Activated naive CD4-positive, alpha-beta T cell (primary cell): Measurements from ENCODE around the gene OTOG.
"Not testable (repeated sequence)": the region's sequence is repeated elsewhere in the genome, so short reads cannot be mapped to it uniquely, and the experiment has no call there.

Experiments
- DNase-seq, 4 experiments: peaks; one replicate each; lab custom pipeline; 2025; lab: John Stamatoyannopoulos, UW

The OTOG gene

DNA sequence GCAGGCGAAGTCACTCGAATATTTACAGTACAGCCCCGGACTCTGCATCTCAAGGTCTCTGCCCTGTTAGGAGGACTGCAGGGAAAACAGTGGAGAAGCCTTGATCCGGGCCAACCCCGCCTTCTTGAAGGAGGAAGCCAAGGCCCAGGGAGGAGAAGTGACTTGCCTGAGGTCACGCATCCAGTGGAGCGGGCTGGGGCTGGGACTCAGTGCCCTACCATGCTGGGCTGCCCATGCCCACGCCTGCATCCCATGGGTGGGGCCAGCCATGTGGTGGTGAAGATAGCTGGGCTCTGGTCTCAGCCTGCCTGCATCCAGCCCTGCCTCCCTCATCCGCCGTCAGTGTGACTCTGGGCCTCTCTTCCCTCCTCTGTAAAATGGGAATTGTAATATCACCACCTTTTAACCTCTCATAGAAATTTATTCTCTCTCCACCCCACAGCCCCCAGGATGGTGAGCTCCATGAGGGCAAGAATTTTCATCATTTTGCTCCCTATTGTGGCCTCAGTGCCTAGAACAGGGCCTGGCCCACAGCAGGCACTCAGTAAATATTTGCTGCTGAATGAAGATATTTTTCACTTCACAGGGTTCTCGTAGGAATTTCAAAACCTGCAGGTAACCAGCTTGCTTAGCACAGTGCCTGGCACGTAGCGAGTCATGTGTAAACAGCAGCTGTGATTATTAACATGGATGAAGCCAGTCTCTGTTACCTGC, 57.3 kb downstream of the OTOG start:
- no peak for DNase-seq

DNA sequence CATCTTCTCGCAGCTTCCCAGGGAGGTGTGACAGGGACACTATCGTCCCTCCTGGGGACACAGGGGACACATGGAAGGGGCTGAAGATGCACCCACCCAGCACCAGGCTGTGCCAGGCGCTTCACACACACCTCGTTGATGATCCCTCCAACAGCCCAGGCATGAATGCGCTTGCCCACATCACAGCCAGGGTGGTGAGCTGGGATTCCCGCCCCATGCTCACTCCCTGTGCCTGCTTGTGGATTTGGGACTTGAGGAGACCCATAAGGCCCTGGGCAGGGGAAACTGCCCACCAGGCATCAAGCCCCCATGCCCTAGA, 57.8 kb downstream of the OTOG start:
- no peak for DNase-seq

DNA sequence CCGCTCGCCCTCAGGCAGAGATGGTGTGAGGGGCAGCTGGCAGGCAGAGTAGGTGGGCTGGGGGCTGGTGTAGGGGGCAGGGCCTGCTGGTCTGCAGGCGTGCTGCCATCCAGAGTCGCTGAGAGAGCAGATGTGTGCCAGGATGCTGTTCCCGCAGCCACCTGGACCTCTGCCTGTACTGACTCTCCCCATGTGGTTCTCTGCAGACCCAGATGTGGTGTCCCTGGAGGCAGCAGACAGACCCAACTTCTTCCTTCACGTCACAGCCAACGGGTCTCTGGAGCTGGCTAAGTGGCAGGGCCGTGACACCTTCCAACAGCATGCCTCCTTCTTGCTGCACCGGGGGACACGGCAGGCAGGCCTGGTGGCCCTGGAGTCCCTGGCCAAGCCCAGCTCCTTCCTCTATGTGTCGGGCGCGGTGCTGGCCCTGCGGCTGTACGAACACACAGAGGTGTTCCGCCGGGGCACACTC, 58.6 kb downstream of the OTOG start:
- no peak for DNase-seq

DNA sequence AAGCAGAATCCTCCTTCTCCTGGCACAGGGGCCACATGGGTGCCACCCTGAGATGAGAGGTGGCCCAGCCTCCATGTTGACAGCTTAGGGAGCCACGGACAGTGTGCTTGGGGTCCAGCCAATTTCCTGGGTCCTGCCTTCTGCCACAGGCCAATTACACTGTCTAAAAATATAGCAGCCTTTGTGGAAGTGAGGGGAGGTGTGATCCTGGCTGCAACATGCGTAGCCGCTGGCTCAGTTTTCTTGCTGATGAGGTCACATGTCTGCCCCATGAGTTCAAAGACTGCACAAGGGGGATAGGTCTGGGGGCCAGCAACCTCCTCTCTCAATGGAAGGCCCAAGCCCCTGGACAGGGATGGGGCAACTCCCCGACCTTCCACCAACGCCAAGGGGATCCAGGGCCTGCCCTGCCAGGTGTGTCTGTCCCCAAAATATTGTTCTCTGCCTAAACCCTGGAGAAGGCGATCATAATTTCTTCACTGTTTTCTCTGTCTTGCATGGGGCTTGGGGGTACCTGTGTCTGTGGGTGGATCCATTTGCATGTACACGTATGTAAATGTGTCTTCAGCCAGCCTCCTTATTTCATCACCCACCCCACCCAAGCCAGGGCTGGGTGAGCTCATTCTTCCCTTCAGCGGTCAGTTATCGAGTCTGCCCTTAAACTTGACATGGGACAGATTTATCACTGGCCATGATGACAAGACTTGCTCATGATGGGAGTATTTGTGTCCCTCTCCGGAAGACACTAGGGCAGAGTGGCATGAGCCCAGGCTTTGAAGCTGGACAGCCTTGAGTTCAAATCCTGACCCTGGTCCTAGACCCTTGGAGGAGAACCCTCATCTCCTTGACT, 59.4 kb downstream of the OTOG start:
- DNase-seq: no peak

DNA sequence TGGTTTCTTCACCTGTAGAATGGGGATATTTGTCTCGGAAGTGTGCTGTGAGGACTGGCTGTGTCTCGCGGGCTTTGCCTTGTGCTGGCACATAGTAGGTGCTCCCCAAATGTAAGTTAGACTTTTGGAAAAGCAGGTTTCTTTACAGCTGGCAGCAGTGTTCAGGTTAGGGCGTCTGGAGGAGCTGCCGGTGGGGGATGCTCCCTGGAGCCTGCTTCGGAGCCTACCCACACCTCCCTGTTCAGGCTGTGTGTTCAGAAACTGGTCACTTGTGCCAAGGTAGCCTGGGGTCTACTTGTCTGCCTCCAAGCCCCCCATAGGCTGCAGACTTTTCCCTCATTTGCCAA, 60.0 kb downstream of the OTOG start:
- no peak for DNase-seq

DNA sequence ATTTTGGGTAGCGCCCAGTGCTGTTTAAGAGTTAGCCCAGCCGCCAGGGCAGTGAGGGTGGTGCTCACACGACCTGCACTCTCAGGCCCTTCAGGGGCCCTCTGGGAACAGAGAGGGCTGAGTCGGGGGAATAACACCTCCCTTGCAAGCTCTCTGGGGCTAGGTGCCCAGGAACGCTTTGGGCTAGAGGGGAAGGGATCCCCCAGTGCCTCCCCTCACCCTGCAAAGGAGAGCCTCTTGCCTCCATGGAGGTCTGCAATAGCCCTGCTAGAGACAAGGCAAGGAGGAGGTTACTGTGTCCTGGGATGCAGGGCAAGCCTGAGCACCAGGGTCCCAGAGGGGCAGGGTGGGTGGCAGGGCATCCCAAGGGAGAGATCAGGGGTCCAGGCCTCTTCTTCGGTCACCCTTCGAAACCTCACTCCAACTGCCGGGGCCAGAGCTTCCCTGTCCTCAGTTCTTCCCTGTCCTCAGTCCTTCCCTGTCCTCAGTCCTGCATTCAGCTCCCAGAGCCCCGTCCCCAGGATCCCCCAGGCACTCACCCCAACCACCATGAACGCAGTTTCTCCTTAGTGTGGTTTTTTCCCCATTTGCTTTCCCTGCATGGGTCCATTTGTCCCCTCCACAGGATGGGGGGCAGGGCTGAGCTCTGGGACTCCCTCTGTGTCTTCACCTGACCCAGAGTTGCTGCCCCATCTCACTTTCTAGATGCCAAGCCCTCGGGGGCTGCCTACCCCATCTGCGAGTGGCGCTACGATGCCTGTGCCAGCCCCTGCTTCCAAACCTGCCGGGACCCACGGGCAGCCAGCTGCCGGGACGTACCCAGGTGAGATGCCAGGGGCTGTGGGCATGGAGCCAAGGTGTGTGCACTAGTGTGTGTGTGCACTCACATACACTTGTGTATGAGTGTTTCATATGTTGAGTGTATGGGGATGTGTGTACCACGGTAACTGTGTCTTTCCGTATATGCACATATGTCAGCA, 60.8 kb downstream of the OTOG start:
- DNase-seq: no peak

DNA sequence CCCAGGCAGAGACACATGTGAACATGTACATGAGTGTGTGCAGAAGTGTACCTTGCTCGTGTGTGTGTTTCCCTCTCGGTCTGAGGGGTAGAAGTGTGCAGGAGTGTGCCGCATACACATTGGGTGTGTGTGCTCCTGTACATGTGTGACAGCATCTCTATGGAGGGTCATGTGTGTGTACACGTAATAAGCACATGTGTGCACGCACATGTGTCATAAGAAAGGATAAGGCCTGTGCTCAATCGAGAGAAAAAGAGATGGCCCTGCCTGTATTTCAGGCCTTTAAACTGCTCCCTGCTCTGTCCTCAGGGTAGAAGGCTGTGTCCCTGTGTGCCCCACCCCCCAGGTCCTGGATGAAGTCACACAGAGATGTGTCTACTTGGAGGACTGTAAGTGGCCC, 61.8 kb downstream of the OTOG start:
- no peak for DNase-seq

DNA sequence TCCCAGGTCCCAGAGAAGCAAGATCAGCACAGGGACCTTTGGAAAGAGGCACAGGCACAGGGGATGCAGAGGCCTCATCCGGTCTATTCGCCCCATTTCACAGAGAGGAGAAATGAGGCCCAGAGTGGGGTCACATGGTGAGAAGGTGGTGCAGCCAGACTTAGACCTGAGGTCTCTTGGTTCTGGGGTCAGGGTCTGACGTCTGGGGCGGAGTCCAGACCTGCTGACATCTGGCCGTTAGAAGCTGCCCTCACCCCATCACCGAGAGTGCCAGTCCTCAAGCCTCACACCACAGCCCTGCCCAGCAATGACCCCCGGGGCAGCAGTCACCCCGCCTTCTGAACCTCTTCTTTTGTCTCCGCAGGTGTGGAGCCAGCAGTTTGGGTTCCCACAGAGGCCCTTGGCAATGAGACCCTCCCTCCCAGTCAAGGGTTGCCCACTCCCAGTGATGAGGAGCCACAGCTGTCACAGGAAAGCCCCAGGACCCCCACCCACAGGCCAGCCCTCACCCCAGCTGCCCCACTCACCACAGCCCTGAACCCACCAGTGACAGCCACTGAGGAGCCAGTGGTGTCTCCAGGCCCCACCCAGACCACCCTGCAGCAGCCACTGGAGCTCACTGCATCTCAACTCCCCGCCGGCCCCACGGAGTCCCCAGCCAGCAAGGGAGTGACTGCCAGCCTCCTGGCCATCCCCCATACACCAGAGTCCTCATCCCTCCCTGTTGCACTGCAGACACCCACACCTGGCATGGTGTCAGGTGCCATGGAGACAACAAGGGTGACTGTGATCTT, 62.4 kb downstream of the OTOG start:
- no peak for DNase-seq

DNA sequence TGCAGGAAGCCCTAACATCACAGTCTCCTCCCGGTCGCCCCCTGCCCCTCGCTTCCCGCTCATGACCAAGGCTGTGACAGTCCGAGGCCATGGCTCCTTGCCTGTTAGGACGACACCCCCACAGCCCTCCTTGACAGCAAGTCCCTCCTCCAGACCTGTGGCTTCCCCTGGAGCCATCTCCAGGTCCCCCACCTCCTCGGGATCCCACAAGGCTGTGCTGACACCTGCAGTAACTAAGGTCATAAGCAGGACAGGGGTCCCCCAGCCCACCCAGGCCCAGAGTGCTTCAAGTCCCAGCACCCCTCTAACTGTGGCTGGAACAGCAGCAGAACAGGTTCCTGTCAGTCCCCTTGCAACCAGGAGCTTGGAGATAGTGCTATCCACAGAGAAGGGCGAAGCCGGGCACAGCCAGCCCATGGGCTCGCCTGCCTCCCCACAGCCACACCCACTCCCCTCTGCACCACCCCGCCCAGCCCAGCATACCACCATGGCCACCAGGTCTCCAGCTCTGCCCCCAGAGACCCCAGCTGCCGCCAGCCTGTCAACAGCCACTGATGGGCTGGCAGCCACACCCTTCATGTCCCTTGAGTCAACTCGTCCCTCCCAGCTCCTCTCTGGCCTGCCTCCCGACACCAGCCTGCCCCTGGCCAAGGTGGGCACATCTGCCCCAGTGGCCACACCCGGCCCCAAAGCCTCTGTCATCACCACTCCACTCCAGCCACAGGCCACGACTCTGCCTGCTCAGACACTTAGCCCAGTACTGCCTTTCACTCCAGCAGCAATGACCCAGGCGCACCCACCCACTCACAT, 63.2 kb downstream of the OTOG start:
- DNase-seq: no peak

DNA sequence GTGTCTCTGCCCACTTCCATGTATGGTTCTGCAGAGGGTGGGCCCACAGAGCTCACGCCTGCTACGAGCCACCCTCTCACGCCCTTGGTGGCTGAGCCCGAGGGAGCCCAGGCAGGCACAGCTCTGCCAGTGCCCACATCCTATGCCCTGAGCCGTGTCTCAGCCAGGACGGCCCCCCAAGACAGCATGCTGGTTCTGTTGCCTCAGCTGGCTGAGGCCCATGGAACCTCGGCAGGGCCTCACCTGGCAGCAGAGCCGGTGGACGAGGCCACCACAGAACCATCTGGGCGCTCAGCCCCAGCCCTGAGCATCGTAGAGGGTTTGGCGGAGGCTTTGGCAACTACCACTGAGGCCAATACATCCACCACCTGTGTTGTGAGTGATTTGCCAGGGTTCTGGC, 64.0 kb downstream of the OTOG start:
- no peak for DNase-seq

DNA sequence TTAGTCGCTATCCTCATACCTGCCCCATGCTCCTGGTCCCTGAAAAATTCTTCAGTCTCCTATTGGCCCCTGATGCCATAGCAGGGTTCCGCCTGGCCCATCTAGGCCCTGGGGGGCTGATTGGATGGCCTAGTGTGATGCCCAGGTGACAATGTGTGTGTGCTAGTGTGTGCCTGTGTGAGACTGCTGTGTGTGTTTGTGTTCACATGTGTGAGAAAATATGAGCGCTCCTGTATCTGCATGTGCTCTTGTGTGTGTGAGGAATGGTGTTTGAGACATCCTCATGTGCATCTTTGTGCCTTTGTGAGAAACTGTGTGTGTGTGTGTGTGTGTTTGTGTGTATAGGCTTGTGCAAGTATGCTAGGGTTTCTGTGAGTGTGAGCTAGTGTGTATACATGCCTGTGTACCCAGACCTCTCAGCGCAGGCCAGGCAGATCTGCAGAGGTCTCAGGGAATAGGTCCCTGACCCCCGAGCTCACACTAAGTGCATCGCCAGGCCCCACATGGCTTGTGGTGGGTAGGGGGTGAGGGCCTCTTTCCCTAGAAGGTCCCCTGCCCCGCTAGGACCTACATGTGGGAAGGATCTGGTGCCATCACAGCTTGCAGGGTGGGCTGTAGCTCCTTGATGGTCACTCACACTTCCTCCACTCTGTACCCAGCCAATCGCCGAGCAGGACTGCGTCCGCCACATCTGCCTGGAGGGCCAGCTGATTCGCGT, 64.6 kb downstream of the OTOG start:
- no peak for DNase-seq

DNA sequence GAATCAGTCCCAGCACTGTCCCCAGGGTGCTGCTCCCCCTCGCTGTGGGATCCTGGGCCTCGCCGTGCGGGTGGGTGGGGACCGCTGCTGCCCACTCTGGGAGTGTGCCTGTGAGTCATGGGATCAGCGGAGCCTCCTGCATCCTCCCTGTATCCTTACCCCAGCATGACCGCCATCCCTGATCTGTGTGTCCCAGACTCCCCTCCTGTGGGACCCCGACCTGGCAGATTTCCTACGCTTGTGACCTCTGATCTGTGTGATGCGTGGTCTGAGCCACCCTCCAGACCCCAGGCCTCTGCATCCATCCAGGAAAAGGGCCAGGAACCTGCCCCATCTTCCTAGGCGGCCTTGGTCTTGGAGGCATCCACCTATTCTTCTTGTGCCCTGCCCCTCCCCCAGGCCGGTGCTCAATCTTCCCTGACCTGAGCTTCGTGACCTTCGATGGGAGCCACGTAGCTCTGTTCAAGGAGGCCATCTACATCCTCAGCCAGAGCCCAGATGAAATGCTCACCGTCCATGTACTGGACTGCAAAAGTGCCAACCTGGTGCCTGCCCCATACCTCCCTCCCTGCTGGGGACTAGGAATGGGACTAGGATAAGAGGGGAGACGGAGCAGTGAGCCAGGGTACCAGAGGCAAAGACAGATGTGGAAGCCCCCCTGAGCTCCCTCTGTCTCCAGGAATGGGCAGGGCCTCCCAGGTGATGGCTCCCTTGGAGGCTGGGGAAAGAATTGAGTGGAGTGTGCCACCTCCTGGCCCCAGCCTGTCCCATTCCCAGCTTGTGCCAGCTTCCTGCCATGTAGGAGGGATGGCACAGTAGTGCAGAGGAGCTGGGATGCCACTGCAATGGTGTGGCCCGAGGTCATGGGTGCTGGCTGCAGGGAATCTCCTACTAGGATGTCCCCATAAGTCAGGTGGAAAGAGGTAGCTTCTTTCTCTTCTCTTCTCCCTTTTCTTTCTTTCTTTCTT, 65.4 kb downstream of the OTOG start:
- DNase-seq: no peak

DNA sequence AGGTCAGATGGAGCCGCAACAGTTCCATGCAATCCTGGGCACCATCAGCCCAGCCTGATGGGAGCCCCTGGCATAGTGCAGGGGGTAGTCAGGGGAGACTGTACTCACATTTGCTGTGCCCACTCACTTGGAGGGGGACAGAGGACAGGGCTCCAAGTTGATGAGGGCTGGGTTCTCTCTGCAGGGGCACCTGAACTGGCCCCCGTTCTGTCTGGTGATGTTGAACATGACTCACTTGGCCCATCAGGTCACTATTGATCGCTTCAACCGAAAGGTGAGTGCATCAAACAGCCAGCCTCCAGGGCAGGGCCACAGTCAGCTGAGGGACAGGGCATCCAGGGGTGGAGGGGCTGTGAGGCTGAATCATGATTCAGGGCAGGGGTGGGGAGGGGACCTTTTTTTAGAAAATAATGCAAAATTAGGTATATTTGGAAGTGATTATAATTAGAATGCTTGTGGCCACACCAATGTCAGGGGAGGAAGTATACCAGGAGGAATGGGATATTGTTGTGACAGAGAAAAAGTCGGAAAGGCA, 66.4 kb downstream of the OTOG start:
- no peak for DNase-seq

DNA sequence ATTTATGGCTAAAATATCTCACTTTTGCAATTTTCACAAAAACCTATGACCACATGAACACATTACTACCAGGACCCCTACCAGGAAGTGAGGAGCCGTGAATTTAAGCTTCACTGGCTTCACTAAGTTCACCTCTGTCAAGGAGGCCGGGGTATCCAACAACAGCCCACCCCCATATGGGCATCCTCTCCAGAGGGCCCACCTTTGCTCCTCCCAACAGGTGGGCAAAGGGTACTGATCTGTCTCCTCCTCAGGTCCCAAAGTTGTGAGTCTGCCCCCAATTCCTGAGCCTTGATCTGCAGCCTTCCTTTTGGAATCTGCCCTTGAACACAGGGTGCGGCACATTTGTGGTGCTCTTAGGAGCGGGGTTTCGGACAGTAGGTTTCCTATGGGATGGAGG, 66.9 kb downstream of the OTOG start:
- DNase-seq: no peak

DNA sequence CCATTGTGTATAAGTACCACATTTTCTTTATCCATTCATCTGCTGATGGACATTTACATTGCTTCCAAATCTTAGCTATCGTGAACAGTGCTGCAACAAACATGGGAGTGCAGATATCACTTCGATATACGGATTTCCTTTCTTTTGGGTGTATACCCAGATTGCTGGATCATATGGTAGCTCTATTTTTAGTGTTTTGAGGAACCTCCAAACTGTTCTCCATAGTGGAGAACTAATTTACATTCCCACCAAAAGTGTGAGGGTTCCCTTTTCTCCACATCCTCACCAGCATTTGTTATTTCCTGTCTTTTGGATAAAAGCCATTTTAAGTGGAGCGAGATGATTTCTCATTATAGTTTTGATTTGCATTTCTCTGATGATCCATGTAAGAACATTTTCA, 75.7 kb downstream of the OTOG start:
- DNase-seq: not testable (repeated sequence)

DNA sequence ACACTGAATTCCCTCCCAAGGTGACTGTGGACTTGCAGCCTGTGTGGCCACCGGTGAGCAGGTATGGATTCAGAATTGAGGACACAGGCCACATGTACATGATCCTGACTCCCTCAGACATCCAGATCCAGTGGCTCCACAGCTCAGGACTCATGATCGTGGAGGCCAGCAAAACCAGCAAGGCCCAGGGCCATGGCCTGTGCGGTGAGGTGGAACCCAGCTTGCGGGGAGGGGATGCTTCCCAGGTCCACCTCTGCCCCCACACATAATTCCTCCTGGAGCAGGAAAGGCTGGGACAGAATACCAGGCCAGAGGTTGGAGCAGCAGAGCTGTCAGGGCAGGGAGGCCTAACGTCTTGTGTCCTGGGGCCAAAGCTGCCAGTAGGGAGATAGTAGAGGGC, 82.1 kb downstream of the OTOG start:
- DNase-seq: no peak

DNA sequence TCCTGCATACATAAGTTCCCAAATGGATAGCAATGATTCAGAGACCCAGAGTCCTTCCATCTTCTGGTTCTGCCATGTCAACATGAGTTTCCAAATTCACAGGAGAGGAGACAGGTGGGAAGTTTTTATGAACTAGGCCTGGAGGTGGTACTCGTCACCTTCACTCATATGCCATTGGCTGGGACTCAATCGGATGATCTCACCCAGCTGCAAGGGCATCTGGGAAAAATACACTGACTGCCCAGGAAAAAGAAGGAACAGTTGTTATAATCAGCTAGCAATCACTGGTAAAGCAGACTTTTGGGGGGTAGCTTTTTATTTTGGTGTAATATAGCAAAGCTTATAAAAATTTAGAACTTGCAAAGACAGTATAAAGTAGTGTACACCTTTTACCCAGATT, 83.9 kb downstream of the OTOG start:
- no peak for DNase-seq

DNA sequence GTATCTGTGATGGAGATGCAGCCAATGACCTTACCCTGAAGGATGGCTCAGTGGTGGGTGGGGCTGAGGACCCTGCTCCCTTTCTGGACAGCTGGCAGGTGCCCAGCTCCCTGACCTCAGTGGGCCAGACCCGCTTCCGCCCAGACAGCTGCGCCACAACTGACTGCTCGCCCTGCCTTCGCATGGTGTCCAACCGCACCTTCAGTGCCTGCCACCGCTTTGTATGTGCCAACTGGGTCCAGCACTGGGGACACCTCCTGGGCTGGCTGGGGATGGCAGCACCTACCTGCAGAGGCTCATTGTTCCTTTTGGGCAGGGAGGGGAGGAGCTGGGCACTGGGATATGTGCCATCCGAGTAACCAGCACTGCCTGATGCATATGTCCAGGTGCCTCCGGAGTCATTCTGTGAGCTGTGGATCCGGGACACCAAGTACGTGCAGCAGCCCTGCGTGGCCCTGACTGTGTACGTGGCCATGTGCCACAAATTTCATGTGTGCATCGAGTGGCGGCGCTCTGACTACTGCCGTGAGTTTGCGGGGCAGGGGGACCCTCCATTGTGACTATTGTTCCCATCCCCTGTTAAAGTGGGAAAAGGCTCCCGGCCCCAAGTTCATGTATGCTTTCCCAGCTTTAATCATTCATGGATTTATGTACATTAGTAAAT, 84.8 kb downstream of the OTOG start:
- no peak for DNase-seq
